Measurements from ENCODE around the gene PON2.

The PON2 gene

GRCh38 chr7:95444796-95445195 is 10.0 kb upstream of the PON2 start:
- no peak for DNase-seq (ENCODE audit: low read depth)

- peak; percentile 78 for DNase-seq (ENCODE audit: low read depth)
Measured at GRCh38 chr7:95441042-95441823, 6.4 kb upstream of the PON2 start.

GRCh38 chr7:95440394-95441038 is 5.7 kb upstream of the PON2 start:
- DNase-seq (ENCODE audit: low read depth), result no peak

- no peak for DNase-seq (ENCODE audit: low read depth)
Measured at GRCh38 chr7:95436407-95436806, 1.6 kb upstream of the PON2 start.

- no peak for DNase-seq (ENCODE audit: low read depth)
Measured at GRCh38 chr7:95435422-95435780, 573 bp upstream of the PON2 start.

- DNase-seq (ENCODE audit: low read depth), result no peak
Measured at GRCh38 chr7:95433952-95434556, 774 bp downstream of the PON2 start.

GRCh38 chr7:95433129-95433528 is 1.7 kb downstream of the PON2 start:
- DNase-seq (ENCODE audit: low read depth), result no peak

- DNase-seq (ENCODE audit: low read depth), result no peak
Measured at GRCh38 chr7:95432606-95433005, 2.2 kb downstream of the PON2 start.

GRCh38 chr7:95430864-95431263 is 4.0 kb downstream of the PON2 start:
- DNase-seq (ENCODE audit: low read depth), result peak; percentile 95

- no peak for DNase-seq (ENCODE audit: low read depth)
Measured at GRCh38 chr7:95429241-95429990, 5.4 kb downstream of the PON2 start.

- no peak for DNase-seq (ENCODE audit: low read depth)
Measured at GRCh38 chr7:95427914-95428516, 6.8 kb downstream of the PON2 start.

GRCh38 chr7:95427166-95427565 is 7.7 kb downstream of the PON2 start:
- no peak for DNase-seq (ENCODE audit: low read depth)

GRCh38 chr7:95425694-95426093 is 9.1 kb downstream of the PON2 start:
- no peak for DNase-seq (ENCODE audit: low read depth)

- DNase-seq (ENCODE audit: low read depth), result peak; percentile 39
Measured at GRCh38 chr7:95424716-95425115, 10.1 kb downstream of the PON2 start.

GRCh38 chr7:95421847-95422444 is 12.9 kb downstream of the PON2 start:
- no peak for DNase-seq (ENCODE audit: low read depth)

- DNase-seq (ENCODE audit: low read depth), result peak; percentile 67
Measured at GRCh38 chr7:95421000-95421846, 13.6 kb downstream of the PON2 start.

GRCh38 chr7:95412075-95412474 is 22.8 kb downstream of the PON2 start:
- no peak for DNase-seq (ENCODE audit: low read depth)

GRCh38 chr7:95411666-95412065 is 23.2 kb downstream of the PON2 start:
- no peak for DNase-seq (ENCODE audit: low read depth)

GRCh38 chr7:95411036-95411435 is 23.8 kb downstream of the PON2 start:
- DNase-seq (ENCODE audit: low read depth), result no peak

GRCh38 chr7:95407751-95408150 is 27.1 kb downstream of the PON2 start:
- DNase-seq (ENCODE audit: low read depth), result no peak

GRCh38 chr7:95405800-95406199 is 29.0 kb downstream of the PON2 start:
- DNase-seq (ENCODE audit: low read depth), result no peak

All from amniotic epithelial cell (primary cell).